ENCODE data around the gene ASB4.

The ASB4 gene

GRCh38 chr7:95556777-95557176, 71.0 kb downstream of the ASB4 start:
- DNase-seq (ENCODE audit: low read depth in 1 of 2, low spot score in 1 of 2): no peak
- H3K4me3 ChIP-seq (replicated peaks; ENCODE audit: insufficient read depth, low read length): no peak overlapping the region
- no peak for TF ChIP-seq SPI1 (IDR thresholded peaks at IDR 0.05; ENCODE audit: borderline replicate concordance, low read depth)
- TF ChIP-seq POLR2AphosphoS5 (IDR thresholded peaks at IDR 0.05; ENCODE audit: low read depth): no peak
- no peak for TF ChIP-seq GABPA (IDR thresholded peaks at IDR 0.05; ENCODE audit: low read depth)
- TF ChIP-seq CTCF (IDR thresholded peaks at IDR 0.05; ENCODE audit: insufficient read depth, low read length): no peak
- TF ChIP-seq, protein P1, sequence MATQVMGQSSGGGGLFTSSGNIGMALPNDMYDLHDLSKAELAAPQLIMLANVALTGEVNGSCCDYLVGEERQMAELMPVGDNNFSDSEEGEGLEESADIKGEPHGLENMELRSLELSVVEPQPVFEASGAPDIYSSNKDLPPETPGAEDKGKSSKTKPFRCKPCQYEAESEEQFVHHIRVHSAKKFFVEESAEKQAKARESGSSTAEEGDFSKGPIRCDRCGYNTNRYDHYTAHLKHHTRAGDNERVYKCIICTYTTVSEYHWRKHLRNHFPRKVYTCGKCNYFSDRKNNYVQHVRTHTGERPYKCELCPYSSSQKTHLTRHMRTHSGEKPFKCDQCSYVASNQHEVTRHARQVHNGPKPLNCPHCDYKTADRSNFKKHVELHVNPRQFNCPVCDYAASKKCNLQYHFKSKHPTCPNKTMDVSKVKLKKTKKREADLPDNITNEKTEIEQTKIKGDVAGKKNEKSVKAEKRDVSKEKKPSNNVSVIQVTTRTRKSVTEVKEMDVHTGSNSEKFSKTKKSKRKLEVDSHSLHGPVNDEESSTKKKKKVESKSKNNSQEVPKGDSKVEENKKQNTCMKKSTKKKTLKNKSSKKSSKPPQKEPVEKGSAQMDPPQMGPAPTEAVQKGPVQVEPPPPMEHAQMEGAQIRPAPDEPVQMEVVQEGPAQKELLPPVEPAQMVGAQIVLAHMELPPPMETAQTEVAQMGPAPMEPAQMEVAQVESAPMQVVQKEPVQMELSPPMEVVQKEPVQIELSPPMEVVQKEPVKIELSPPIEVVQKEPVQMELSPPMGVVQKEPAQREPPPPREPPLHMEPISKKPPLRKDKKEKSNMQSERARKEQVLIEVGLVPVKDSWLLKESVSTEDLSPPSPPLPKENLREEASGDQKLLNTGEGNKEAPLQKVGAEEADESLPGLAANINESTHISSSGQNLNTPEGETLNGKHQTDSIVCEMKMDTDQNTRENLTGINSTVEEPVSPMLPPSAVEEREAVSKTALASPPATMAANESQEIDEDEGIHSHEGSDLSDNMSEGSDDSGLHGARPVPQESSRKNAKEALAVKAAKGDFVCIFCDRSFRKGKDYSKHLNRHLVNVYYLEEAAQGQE (IDR thresholded peaks at IDR 0.05; ENCODE audit: insufficient replicate concordance, low read depth): no peak
- no peak overlapping the region for H3K27ac ChIP-seq (replicated peaks)
- no peaks in the 10 kb centered on the region for H3K27me3 ChIP-seq (ENCODE audit: insufficient read depth, poor library complexity, severe bottlenecking)

GRCh38 chr7:95558864-95559263, 73.1 kb downstream of the ASB4 start:
- no peak for DNase-seq (ENCODE audit: low read depth in 1 of 2, low spot score in 1 of 2)
- Histone ChIP-seq H3K27ac (replicated peaks) (no peak overlapping the region), H3K4me3 (replicated peaks; ENCODE audit: insufficient read depth, low read length) (no peak overlapping the region), H3K27me3 (ENCODE audit: insufficient read depth, poor library complexity, severe bottlenecking) (no peaks in the 10 kb centered on the region)
- TF ChIP-seq CTCF (IDR thresholded peaks at IDR 0.05; ENCODE audit: insufficient read depth, low read length): no peak
- no peak for TF ChIP-seq SPI1 (IDR thresholded peaks at IDR 0.05; ENCODE audit: borderline replicate concordance, low read depth)
- no peak for TF ChIP-seq GABPA (IDR thresholded peaks at IDR 0.05; ENCODE audit: low read depth)
- TF ChIP-seq POLR2AphosphoS5 (IDR thresholded peaks at IDR 0.05; ENCODE audit: low read depth): no peak
- TF ChIP-seq, protein P1 (IDR thresholded peaks at IDR 0.05; ENCODE audit: insufficient replicate concordance, low read depth): no peak

GRCh38 chr7:95560674-95561073, 74.9 kb downstream of the ASB4 start:
- no peak overlapping the region for H3K27ac ChIP-seq (replicated peaks)
- no peak overlapping the region for H3K4me3 ChIP-seq (replicated peaks; ENCODE audit: insufficient read depth, low read length)
- DNase-seq (ENCODE audit: low read depth in 1 of 2, low spot score in 1 of 2): no peak
- no peak for TF ChIP-seq CTCF (IDR thresholded peaks at IDR 0.05; ENCODE audit: insufficient read depth, low read length)
- TF ChIP-seq POLR2AphosphoS5 (IDR thresholded peaks at IDR 0.05; ENCODE audit: low read depth): no peak
- TF ChIP-seq SPI1 (IDR thresholded peaks at IDR 0.05; ENCODE audit: borderline replicate concordance, low read depth): no peak
- no peak for TF ChIP-seq GABPA (IDR thresholded peaks at IDR 0.05; ENCODE audit: low read depth)
- H3K27me3 ChIP-seq (ENCODE audit: insufficient read depth, poor library complexity, severe bottlenecking): no peaks in the 10 kb centered on the region

- no peak for TF ChIP-seq POLR2AphosphoS5 (IDR thresholded peaks at IDR 0.05; ENCODE audit: low read depth)
- TF ChIP-seq CTCF (IDR thresholded peaks at IDR 0.05; ENCODE audit: insufficient read depth, low read length): no peak
- TF ChIP-seq, protein P1 (IDR thresholded peaks at IDR 0.05; ENCODE audit: insufficient replicate concordance, low read depth): no peak
- TF ChIP-seq SPI1 (IDR thresholded peaks at IDR 0.05; ENCODE audit: borderline replicate concordance, low read depth): no peak
- TF ChIP-seq GABPA (IDR thresholded peaks at IDR 0.05; ENCODE audit: low read depth): no peak
Measured at GRCh38 chr7:95569720-95570119, 84.0 kb downstream of the ASB4 start.

More at GRCh38 chr7:95569720-95570119, 84.0 kb downstream of the ASB4 start:
- no peak overlapping the region for H3K4me3 ChIP-seq (replicated peaks; ENCODE audit: insufficient read depth, low read length)
- DNase-seq (ENCODE audit: low read depth in 1 of 2, low spot score in 1 of 2): no peak
- H3K27me3 ChIP-seq (ENCODE audit: insufficient read depth, poor library complexity, severe bottlenecking): no peaks in the 10 kb centered on the region
- no peak overlapping the region for H3K27ac ChIP-seq (replicated peaks)

Measured in HL-60 (cell line).